Activated CD4-positive, CD25-positive, alpha-beta regulatory T cell treated with anti-CD3 and anti-CD28 coated beads, Interleukin-2, amount 50 U/mL, for 72 hours (primary cell): ENCODE measurements around the gene PRSS48.
"Not testable (repeated sequence)": the region's sequence is repeated elsewhere in the genome, so short reads cannot be mapped to it uniquely, and the experiment has no call there.

ENCODE experiments used
- DNase-seq: peaks from one replicate; pipeline ENCODE4 v3.0.0; 2021

Gene PRSS48, protein sequence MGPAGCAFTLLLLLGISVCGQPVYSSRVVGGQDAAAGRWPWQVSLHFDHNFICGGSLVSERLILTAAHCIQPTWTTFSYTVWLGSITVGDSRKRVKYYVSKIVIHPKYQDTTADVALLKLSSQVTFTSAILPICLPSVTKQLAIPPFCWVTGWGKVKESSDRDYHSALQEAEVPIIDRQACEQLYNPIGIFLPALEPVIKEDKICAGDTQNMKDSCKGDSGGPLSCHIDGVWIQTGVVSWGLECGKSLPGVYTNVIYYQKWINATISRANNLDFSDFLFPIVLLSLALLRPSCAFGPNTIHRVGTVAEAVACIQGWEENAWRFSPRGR

GRCh38 chr4:151276787-151277562 lies at the start of gene PRSS48:
TSS of gene PRSS48 (plus strand) at chr4:151277161. CDS start at chr4:151277173, 12 bp downstream.
- peak; percentile 55 for DNase-seq

GRCh38 chr4:151227172-151227571 lies 49.8 kb upstream of the PRSS48 start:
- no peak for DNase-seq

DNA sequence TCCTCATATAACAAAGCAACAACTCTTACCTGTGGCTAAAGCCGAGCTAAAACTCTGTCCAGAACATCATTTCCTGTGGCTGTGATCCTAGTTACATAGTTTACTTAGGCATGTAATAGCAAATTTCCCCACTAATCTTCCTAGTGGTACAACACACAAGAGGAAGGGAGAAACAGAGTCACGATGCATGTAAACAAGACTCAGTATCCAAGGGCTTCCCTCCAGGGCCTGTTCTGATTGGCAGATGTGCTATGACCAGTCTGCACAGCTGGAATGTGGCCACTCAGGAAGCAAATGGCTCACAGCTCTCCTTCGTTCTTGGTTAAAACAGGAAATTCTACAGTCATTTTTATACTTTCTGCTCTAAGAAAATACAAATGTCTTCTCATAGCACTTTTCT lies 49.2 kb upstream of the PRSS48 start:
- no peak for DNase-seq

DNA sequence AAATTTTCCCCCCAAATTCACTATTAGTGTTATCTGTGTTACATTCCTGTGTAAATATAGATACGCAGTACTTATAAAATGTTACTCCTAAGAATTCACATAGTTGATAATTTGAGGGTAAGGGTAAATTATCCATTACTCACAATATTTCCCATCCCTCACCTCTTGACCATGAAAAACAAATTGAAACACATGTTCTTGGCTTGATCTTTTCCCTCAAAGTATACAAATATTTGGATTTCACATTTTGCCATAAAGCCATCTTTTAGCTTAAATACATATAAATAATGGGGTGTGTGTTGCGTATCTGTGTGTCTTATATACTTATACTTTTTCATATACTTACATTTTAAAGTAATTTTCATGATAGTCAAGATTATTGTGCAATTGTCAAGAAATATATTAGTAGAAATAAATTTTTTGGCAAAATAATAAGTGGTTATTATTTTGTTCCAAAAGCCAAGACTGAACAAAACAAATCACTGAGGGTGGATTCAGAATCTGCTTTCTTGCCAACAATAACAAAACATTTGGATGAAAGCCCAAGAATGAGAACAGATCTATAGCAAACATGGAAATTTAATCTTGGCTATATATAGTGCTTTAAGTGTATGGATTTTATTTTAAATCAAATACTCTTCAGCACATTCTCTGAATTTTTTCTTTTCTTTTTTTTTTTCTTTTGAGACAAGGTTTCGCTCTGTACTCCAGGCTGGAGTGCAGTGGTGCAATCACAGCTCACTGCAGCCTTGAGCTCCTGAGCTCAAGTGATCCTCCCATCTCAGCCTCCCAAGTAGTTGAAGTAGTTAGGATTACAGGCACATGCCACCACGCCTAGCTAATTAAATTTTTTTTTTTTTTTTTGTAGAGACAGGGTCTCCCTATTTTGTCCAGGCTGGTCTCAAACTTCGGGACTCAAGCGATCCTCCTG lies 48.5 kb upstream of the PRSS48 start:
- DNase-seq: no peak

DNA sequence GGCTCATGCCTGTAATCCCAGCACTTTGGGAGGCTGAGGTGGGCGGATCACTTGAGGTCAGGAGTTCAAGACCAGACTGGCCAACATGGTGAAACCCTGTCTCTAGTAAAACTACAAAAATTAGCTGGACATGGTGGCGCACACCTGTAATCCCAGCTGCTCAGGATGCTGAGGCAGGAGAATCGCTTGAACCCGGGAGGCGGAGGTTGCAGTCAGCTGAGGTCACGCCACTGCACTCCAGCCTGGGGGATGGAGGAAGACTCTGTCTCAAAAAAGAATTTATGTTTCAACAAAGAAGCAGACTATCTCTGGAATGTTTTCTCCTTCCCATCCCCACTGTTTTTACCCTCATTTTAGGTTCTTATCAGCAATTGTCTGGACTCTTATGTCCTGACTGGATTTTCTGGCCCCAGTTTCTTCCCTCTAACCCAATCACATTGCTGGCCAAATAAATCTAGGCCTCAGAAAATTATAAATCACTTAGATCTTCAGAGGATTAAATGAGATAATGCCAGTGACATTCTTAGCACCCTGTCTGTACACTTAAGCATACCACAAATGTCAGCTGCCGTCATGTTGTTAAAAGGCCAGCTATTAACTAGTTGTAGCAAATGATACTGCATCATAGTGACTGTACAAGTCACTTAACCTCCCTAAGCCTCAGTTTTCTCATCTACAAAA lies 44.9 kb upstream of the PRSS48 start:
- no peak for DNase-seq

GRCh38 chr4:151233600-151233999 lies 43.4 kb upstream of the PRSS48 start:
- DNase-seq: no peak

- DNase-seq: not testable (repeated sequence)
Observed at GRCh38 chr4:151235373-151235772, 41.6 kb upstream of the PRSS48 start.

- DNase-seq: no peak
Observed at GRCh38 chr4:151236036-151236435, 40.9 kb upstream of the PRSS48 start.

DNA sequence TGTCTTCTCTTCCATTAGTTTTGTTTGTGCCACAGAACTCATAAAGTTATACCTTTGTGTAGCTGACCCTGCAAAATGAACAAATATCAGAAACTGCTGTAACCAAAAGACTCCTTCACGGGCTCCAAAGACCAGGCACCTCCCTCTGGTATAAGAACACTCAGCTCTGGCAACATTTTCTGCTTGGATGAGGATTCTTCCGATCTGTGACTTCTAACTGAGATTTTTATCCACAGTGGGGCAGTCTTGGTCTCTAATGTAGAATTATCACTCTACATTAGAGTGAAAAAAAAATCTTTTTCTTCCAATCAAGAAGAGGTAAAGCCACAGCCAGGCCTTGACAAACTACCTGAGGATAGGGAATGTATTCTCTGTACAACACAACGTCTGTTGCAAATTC lies 38.5 kb upstream of the PRSS48 start:
- DNase-seq: no peak

- no peak for DNase-seq
Observed at GRCh38 chr4:151239608-151240007, 37.4 kb upstream of the PRSS48 start.

- no peak for DNase-seq
Observed at GRCh38 chr4:151242305-151242704, 34.7 kb upstream of the PRSS48 start.

GRCh38 chr4:151246742-151247141 lies 30.2 kb upstream of the PRSS48 start:
- no peak for DNase-seq

GRCh38 chr4:151247395-151247794 lies 29.6 kb upstream of the PRSS48 start:
- no peak for DNase-seq

- no peak for DNase-seq
Observed at GRCh38 chr4:151248519-151248918, 28.4 kb upstream of the PRSS48 start.

- no peak for DNase-seq
Observed at GRCh38 chr4:151250706-151251105, 26.3 kb upstream of the PRSS48 start.

DNA sequence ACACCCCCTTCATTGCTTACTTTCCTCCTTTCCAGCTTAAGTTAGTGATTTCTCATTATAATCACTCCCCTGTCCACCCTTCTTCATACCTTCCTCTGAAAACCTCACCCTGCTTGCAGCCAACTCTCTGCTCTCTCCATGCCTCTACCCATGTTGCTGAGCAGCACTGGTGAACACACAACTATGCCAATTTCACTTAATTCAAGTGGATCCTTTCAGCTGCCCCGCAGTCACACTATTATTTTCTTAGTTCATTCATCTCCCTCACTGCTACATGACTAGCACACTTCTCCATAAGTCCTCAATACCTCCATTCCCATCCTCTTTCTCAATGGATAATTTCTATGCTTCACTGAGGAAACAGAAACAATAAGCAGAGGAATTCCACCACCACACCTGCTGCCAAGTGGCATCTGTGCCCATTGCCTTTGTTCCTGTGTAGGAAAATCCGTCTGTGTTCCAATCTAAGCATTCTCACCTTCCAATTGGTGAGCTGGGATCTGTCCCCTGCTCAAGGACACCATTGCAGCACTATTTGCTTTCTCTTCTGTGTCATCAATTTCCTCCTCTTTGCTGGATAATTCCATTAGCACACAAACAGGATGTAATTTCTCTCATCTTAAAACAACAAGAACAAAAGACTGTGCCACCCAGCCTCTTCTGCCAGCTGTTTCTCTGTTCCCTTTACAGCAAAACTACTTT lies 25.2 kb upstream of the PRSS48 start:
- DNase-seq: no peak

GRCh38 chr4:151255226-151255625 lies 21.7 kb upstream of the PRSS48 start:
- DNase-seq: not testable (repeated sequence)

DNA sequence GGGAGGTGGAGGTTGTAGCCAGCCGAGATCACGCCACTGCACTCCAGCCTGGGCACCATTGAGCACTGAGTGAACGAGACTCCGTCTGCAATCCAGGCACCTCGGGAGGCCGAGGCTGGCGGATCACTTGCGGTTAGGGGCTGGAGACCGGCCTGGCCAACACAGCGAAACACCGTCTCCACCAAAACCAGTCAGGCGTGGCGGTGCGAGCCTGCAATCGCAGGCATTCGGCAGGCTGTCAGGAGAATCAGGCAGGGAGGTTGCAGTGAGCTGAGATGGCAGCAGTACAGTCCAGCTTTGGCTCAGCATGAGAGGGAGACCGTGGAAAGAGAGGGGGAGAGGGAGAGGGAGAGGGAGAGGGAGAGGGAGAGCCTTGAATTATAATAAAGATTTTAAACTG lies 21.3 kb upstream of the PRSS48 start:
- not testable (repeated sequence) for DNase-seq

- no peak for DNase-seq
Observed at GRCh38 chr4:151256134-151256533, 20.8 kb upstream of the PRSS48 start.

DNA sequence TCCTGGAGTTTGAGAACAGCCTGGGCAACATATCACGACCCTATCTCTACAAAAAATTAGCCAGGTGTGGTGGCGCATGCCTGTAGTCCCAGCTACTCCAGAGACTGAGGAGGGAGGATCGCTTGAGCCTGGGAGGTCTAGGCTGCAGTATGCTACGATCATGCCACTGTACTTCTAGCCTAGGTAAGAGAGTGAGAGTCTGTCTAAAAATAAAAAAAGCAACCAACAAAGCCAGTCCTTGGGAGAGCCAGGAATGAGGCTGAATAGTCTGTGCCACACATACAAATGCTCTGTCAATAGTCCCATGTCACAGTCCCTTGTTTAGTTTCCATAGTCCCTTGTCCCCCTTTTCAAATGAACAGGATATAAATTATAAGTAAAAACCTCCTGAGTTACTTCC lies 19.3 kb upstream of the PRSS48 start:
- DNase-seq: no peak

- no peak for DNase-seq
Observed at GRCh38 chr4:151259752-151260151, 17.2 kb upstream of the PRSS48 start.

GRCh38 chr4:151260526-151260925 lies 16.4 kb upstream of the PRSS48 start:
- DNase-seq: no peak
